ENCODE data around the gene PTGR2.
"Not testable (repeated sequence)": the region's sequence is repeated elsewhere in the genome, so short reads cannot be mapped to it uniquely, and the experiment has no call there.

Gene PTGR2

GRCh38 chr14:73888460-73888725 is 36.8 kb downstream of the PTGR2 start:
- H3K4me1 ChIP-seq (ENCODE audit: insufficient read depth, low read length, severe bottlenecking), result peaks cover 37% of the 10 kb centered on the region
- H3K27ac ChIP-seq (ENCODE audit: low read depth, low read length, poor library complexity, severe bottlenecking), result peak overlapping the region; percentile 77
- peaks cover 17% of the 10 kb centered on the region for H3K36me3 ChIP-seq (ENCODE audit: insufficient read depth, low read length)
- peaks cover 65% of the 10 kb centered on the region for H3K79me2 ChIP-seq (ENCODE audit: insufficient read depth, low read length)
- no peaks in the 10 kb centered on the region for H3K9me2 ChIP-seq (ENCODE audit: low read depth, low read length)
- H3K9me3 ChIP-seq (ENCODE audit: low read length), result no peaks in the 10 kb centered on the region
- H3K9ac ChIP-seq (ENCODE audit: low read length), result peak overlapping the region; percentile 97
- TF ChIP-seq EZH2 (IDR thresholded peaks at IDR 0.05; ENCODE audit: borderline replicate concordance, low read length) (no peak), CTCF (IDR thresholded peaks at IDR 0.05; ENCODE audit: low read length) (no peak)
- no peaks in the 10 kb centered on the region for H3K27me3 ChIP-seq (ENCODE audit: insufficient read depth, low read length)
- peak overlapping the region; percentile 97 for H3K4me3 ChIP-seq (ENCODE audit: low read depth, low read length, poor library complexity, severe bottlenecking)
- H3K4me2 ChIP-seq (ENCODE audit: low read length), result peak overlapping the region; percentile 87
- peaks cover 3% of the 10 kb centered on the region; the same call in 1 of the 2 replicates for H3F3A ChIP-seq (ENCODE audit: insufficient read depth, low read length)
- no peaks in the 10 kb centered on the region for H4K20me1 ChIP-seq (ENCODE audit: insufficient read depth, low read length)
- H2AFZ ChIP-seq (ENCODE audit: low read length), result no peak overlapping the region

GRCh38 chr14:73888971-73889370 is 37.3 kb downstream of the PTGR2 start:
- Histone ChIP-seq H2AFZ (ENCODE audit: low read length) (no peak overlapping the region), H3K4me3 (ENCODE audit: low read depth, low read length, poor library complexity, severe bottlenecking) (peak overlapping the region; percentile 97), H3K9me2 (ENCODE audit: low read depth, low read length) (no peaks in the 10 kb centered on the region), H3K4me1 (ENCODE audit: insufficient read depth, low read length, severe bottlenecking) (peaks cover 37% of the 10 kb centered on the region), H3K27me3 (ENCODE audit: insufficient read depth, low read length) (no peaks in the 10 kb centered on the region), H3K27ac (ENCODE audit: low read depth, low read length, poor library complexity, severe bottlenecking) (no peak overlapping the region), H3F3A (ENCODE audit: insufficient read depth, low read length) (peaks cover 3% of the 10 kb centered on the region; the same call in 1 of the 2 replicates), H3K9me3 (ENCODE audit: low read length) (no peaks in the 10 kb centered on the region), H3K79me2 (ENCODE audit: insufficient read depth, low read length) (peaks cover 65% of the 10 kb centered on the region), H4K20me1 (ENCODE audit: insufficient read depth, low read length) (no peaks in the 10 kb centered on the region), H3K36me3 (ENCODE audit: insufficient read depth, low read length) (peaks cover 23% of the 10 kb centered on the region), H3K4me2 (ENCODE audit: low read length) (peak overlapping the region; percentile 87; the same call in 1 of the 2 replicates), H3K9ac (ENCODE audit: low read length) (no peak overlapping the region; the same call in 1 of the 2 replicates)
- TF ChIP-seq EZH2 (IDR thresholded peaks at IDR 0.05; ENCODE audit: borderline replicate concordance, low read length) (no peak), CTCF (IDR thresholded peaks at IDR 0.05; ENCODE audit: low read length) (no peak)

GRCh38 chr14:73889376-73889775 is 37.7 kb downstream of the PTGR2 start:
- Histone ChIP-seq H3K27ac (ENCODE audit: low read depth, low read length, poor library complexity, severe bottlenecking) (no peak overlapping the region), H4K20me1 (ENCODE audit: insufficient read depth, low read length) (no peaks in the 10 kb centered on the region), H3K4me1 (ENCODE audit: insufficient read depth, low read length, severe bottlenecking) (peaks cover 37% of the 10 kb centered on the region), H3K9me3 (ENCODE audit: low read length) (no peaks in the 10 kb centered on the region), H3K9ac (ENCODE audit: low read length) (no peak overlapping the region), H3K79me2 (ENCODE audit: insufficient read depth, low read length) (peaks cover 65% of the 10 kb centered on the region), H3K4me2 (ENCODE audit: low read length) (no peak overlapping the region), H3K27me3 (ENCODE audit: insufficient read depth, low read length) (no peaks in the 10 kb centered on the region), H3K9me2 (ENCODE audit: low read depth, low read length) (no peaks in the 10 kb centered on the region), H3F3A (ENCODE audit: insufficient read depth, low read length) (peaks cover 3% of the 10 kb centered on the region; the same call in 1 of the 2 replicates), H3K4me3 (ENCODE audit: low read depth, low read length, poor library complexity, severe bottlenecking) (no peak overlapping the region), H3K36me3 (ENCODE audit: insufficient read depth, low read length) (peaks cover 27% of the 10 kb centered on the region), H2AFZ (ENCODE audit: low read length) (no peak overlapping the region)
- no peak for TF ChIP-seq CTCF (IDR thresholded peaks at IDR 0.05; ENCODE audit: low read length)
- TF ChIP-seq EZH2 (IDR thresholded peaks at IDR 0.05; ENCODE audit: borderline replicate concordance, low read length), result no peak

GRCh38 chr14:73894180-73894687 is 42.6 kb downstream of the PTGR2 start:
- H3K27me3 ChIP-seq (ENCODE audit: insufficient read depth, low read length); H3K27ac ChIP-seq (ENCODE audit: low read depth, low read length, poor library complexity, severe bottlenecking); H4K20me1 ChIP-seq (ENCODE audit: insufficient read depth, low read length); H2AFZ ChIP-seq (ENCODE audit: low read length); H3K4me3 ChIP-seq (ENCODE audit: low read depth, low read length, poor library complexity, severe bottlenecking); H3K4me2 ChIP-seq (ENCODE audit: low read length); H3K4me1 ChIP-seq (ENCODE audit: insufficient read depth, low read length, severe bottlenecking); H3F3A ChIP-seq (ENCODE audit: insufficient read depth, low read length); H3K9me2 ChIP-seq (ENCODE audit: low read depth, low read length); H3K9ac ChIP-seq (ENCODE audit: low read length); H3K9me3 ChIP-seq (ENCODE audit: low read length): not testable (repeated sequence)
- peaks cover 33% of the 10 kb centered on the region for H3K79me2 ChIP-seq (ENCODE audit: insufficient read depth, low read length)
- peaks cover 71% of the 10 kb centered on the region for H3K36me3 ChIP-seq (ENCODE audit: insufficient read depth, low read length)

All from OCI-LY1 (cell line).